ENCODE data around the gene PRKCE. TPM values are rescaled to one million over a fixed set of nuclear protein-coding genes. Genes with fewer than 3 reads are reported as not detected.

Gene PRKCE
- total and polyA plus RNA-seq, 4 donors: 2.5 to 38.6 (median 5.8) TPM

DNA sequence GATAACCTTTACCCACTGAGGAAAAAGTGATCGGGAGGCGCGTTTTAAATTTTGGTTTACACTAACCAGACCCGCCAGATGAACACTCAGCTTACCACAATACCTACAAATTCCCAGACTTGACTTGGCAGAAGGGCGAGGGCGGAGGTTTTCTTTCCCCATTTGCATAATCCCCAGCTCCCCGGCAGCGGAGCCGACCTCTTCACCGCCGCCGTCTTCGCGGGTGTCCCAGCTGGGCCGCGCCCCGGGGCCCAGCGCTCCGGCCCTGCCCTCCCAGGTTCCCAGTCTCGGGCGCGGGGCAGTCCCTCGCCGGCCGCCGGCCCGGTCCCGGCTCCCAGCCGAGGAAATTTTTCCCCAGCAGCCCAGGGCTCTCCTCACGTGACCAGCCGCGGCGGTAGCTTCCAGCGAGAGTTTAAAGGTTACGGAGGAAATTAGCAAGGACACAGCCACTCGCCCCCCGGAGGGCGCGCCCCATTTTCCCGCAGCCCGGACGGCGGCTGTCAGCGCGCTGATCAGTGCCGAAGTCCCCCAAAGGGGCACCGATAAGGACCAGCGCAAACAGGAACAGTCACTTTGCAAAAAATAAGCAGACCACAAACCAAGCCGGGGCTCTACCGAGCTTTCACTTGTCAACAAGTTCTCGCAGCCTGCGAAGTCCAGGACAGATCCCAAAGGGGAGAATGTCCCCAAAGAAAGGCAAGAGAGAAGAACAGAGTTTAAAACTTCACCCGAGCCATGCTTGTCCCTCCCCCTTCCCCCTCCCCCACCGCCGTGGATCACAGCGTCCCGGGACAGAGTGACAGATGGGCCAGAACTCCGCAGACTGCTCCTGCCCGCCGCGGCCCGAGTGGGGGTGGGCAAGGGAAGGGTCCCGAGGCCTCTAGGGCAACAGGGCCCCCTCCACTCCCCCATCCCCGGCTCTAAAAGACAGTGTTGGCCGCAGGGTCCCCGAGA lies 1.3 kb upstream of the PRKCE start:
- Histone ChIP-seq H3K27me3 (ENCODE audit: control insufficient read depth in 4 of 4, insufficient read depth in 4 of 4, low read length in 3 of 4) (no peaks in the 10 kb centered on the region), H3K36me3 (ENCODE audit: control insufficient read depth in 4 of 4, insufficient read depth in 3 of 4, low read depth in 1 of 4, low read length in 3 of 4) (no peaks in the 10 kb centered on the region), H3K4me3 (ENCODE audit: low read depth in 1 of 3, low read length in 3 of 3) (peak overlapping the region; percentile 82 to 86 (median 83)), H3K9ac (ENCODE audit: low read depth in 1 of 2, low read length in 2 of 2) (peak overlapping the region; percentile 89 to 99), H3K4me1 (ENCODE audit: control insufficient read depth in 4 of 4, insufficient read depth in 4 of 4, low read length in 3 of 4) (peaks cover 7 to 25% (median 16%) of the 10 kb centered on the region in 4 donors), H3K27ac (ENCODE audit: low read depth in 1 of 2, low read length in 2 of 2) (peak overlapping the region; percentile 98 to 99), H3K9me3 (ENCODE audit: control insufficient read depth in 4 of 4, low read length in 3 of 4) (no peaks in the 10 kb centered on the region)
- DNase-seq (ENCODE audit: low spot score): peak; percentile 61
- under 1% methylated on average over 66 of the region's 66 CpGs for WGBS
- peak; percentile 38 to 47 for TF ChIP-seq RXRA (IDR thresholded peaks at IDR 0.05)
- TF ChIP-seq EGR1 (IDR thresholded peaks at IDR 0.05; ENCODE audit: low read depth in 2 of 2): peak in 1 of 2 donors; percentile 51
- TF ChIP-seq, protein P1, sequence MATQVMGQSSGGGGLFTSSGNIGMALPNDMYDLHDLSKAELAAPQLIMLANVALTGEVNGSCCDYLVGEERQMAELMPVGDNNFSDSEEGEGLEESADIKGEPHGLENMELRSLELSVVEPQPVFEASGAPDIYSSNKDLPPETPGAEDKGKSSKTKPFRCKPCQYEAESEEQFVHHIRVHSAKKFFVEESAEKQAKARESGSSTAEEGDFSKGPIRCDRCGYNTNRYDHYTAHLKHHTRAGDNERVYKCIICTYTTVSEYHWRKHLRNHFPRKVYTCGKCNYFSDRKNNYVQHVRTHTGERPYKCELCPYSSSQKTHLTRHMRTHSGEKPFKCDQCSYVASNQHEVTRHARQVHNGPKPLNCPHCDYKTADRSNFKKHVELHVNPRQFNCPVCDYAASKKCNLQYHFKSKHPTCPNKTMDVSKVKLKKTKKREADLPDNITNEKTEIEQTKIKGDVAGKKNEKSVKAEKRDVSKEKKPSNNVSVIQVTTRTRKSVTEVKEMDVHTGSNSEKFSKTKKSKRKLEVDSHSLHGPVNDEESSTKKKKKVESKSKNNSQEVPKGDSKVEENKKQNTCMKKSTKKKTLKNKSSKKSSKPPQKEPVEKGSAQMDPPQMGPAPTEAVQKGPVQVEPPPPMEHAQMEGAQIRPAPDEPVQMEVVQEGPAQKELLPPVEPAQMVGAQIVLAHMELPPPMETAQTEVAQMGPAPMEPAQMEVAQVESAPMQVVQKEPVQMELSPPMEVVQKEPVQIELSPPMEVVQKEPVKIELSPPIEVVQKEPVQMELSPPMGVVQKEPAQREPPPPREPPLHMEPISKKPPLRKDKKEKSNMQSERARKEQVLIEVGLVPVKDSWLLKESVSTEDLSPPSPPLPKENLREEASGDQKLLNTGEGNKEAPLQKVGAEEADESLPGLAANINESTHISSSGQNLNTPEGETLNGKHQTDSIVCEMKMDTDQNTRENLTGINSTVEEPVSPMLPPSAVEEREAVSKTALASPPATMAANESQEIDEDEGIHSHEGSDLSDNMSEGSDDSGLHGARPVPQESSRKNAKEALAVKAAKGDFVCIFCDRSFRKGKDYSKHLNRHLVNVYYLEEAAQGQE (IDR thresholded peaks at IDR 0.05): no peak
- TF ChIP-seq RAD21 (IDR thresholded peaks at IDR 0.05): no peak
- TF ChIP-seq, protein P2, sequence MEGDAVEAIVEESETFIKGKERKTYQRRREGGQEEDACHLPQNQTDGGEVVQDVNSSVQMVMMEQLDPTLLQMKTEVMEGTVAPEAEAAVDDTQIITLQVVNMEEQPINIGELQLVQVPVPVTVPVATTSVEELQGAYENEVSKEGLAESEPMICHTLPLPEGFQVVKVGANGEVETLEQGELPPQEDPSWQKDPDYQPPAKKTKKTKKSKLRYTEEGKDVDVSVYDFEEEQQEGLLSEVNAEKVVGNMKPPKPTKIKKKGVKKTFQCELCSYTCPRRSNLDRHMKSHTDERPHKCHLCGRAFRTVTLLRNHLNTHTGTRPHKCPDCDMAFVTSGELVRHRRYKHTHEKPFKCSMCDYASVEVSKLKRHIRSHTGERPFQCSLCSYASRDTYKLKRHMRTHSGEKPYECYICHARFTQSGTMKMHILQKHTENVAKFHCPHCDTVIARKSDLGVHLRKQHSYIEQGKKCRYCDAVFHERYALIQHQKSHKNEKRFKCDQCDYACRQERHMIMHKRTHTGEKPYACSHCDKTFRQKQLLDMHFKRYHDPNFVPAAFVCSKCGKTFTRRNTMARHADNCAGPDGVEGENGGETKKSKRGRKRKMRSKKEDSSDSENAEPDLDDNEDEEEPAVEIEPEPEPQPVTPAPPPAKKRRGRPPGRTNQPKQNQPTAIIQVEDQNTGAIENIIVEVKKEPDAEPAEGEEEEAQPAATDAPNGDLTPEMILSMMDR (IDR thresholded peaks at IDR 0.05; ENCODE audit: low read depth, low read length, missing input control): no peak
- TF ChIP-seq TAF1 (conservative IDR thresholded peaks at IDR 0.05): peak; percentile 39
- TF ChIP-seq SP1 (IDR thresholded peaks at IDR 0.05): peak; percentile 43
- no peak for TF ChIP-seq GABPA (IDR thresholded peaks at IDR 0.05 in 1 of 2, conservative IDR thresholded peaks at IDR 0.05 in 1 of 2)
- TF ChIP-seq YY1 (IDR thresholded peaks at IDR 0.05): peak; percentile 34
- TF ChIP-seq FOXA2 (IDR thresholded peaks at IDR 0.05): no peak
- TF ChIP-seq HNF4A (conservative IDR thresholded peaks at IDR 0.05): peak in 1 of 2 donors; percentile 28
- TF ChIP-seq NR2F2 (IDR thresholded peaks at IDR 0.05): peak; percentile 56
- no peak for TF ChIP-seq JUND (IDR thresholded peaks at IDR 0.05)

DNA sequence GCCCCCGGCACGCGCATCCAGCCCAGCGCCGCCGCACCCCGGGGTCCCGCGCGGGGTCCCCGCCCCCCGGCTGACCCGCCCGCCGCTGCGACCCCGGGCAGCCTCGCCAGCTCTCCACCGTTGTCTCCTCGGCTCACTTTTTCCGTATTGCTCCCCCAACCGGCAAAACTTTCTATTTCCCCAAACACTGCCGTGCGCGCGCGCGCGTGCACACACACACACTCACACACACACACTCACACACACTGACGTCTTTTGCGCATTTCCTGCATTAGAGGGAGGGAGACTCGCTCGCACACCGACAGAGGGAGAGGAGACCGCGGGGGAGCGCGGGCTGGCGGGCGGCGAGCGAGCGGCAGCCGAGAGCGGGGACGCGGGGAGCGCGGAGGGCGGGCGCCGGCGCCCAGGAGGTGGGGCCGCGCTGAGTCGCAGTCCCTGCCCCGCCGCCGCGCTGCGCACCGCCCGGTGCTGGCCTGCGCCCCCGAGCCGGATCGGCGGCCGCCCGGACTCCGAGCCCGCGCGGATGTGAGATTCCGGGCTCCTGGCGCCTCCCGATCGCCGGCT lies 542 bp upstream of the PRKCE start:
- under 1% methylated on average over 79 of the region's 79 CpGs for WGBS
- TF ChIP-seq, protein P1 (IDR thresholded peaks at IDR 0.05): peak; percentile 79
- TF ChIP-seq FOXA1 (IDR thresholded peaks at IDR 0.05): no peak
- TF ChIP-seq EGR1 (IDR thresholded peaks at IDR 0.05; ENCODE audit: low read depth in 2 of 2): peak in 1 of 2 donors; percentile 76
- TF ChIP-seq RXRA (IDR thresholded peaks at IDR 0.05): peak; percentile 11 to 49
- TF ChIP-seq TAF1 (conservative IDR thresholded peaks at IDR 0.05): peak; percentile 60
- peak; percentile 21 to 24 for TF ChIP-seq JUND (IDR thresholded peaks at IDR 0.05)
- TF ChIP-seq SP1 (IDR thresholded peaks at IDR 0.05): peak; percentile 55
- TF ChIP-seq NR2F2 (IDR thresholded peaks at IDR 0.05): no peak
- peak in 1 of 2 donors; percentile 16 for TF ChIP-seq HNF4A (conservative IDR thresholded peaks at IDR 0.05)
- TF ChIP-seq, protein P3, sequence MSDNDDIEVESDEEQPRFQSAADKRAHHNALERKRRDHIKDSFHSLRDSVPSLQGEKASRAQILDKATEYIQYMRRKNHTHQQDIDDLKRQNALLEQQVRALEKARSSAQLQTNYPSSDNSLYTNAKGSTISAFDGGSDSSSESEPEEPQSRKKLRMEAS (IDR thresholded peaks at IDR 0.05): peak; percentile 60
- peak; percentile 52 for TF ChIP-seq YY1 (IDR thresholded peaks at IDR 0.05)
- TF ChIP-seq, protein P2 (IDR thresholded peaks at IDR 0.05; ENCODE audit: low read depth, low read length, missing input control): peak; percentile 48
- TF ChIP-seq RAD21 (IDR thresholded peaks at IDR 0.05): peak; percentile 62 to 71
- no peak for TF ChIP-seq FOXA2 (IDR thresholded peaks at IDR 0.05)
- TF ChIP-seq, protein P4, sequence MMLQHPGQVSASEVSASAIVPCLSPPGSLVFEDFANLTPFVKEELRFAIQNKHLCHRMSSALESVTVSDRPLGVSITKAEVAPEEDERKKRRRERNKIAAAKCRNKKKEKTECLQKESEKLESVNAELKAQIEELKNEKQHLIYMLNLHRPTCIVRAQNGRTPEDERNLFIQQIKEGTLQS (IDR thresholded peaks at IDR 0.05): no peak

More for the DNA sequence above, 542 bp upstream of the PRKCE start:
- Histone ChIP-seq H3K9me3 (ENCODE audit: control insufficient read depth in 4 of 4, low read length in 3 of 4) (no peaks in the 10 kb centered on the region), H3K27ac (ENCODE audit: low read depth in 1 of 2, low read length in 2 of 2) (peak overlapping the region; percentile 98 to 99), H3K4me1 (ENCODE audit: control insufficient read depth in 4 of 4, insufficient read depth in 4 of 4, low read length in 3 of 4) (peaks cover 7 to 25% (median 16%) of the 10 kb centered on the region in 4 donors), H3K27me3 (ENCODE audit: control insufficient read depth in 4 of 4, insufficient read depth in 4 of 4, low read length in 3 of 4) (no peaks in the 10 kb centered on the region), H3K36me3 (ENCODE audit: control insufficient read depth in 4 of 4, insufficient read depth in 3 of 4, low read depth in 1 of 4, low read length in 3 of 4) (no peaks in the 10 kb centered on the region), H3K4me3 (ENCODE audit: low read depth in 1 of 3, low read length in 3 of 3) (peak overlapping the region; percentile 82 to 86 (median 83)), H3K9ac (ENCODE audit: low read depth in 1 of 2, low read length in 2 of 2) (peak overlapping the region; percentile 89 to 99)
- DNase-seq (ENCODE audit: low spot score): peak; percentile 84

All from liver (tissue), 9 donors.